Kidney tubule cell (primary cell): Measurements from ENCODE around the gene ZBTB2.
"Not testable (repeated sequence)": the region's sequence is repeated elsewhere in the genome, so short reads cannot be mapped to it uniquely, and the experiment has no call there.

Source experiments
- DNase-seq: peaks from one replicate; pipeline ENCODE4 v3.0.0-alpha.2; 2018; ENCODE audit warnings: low spot score

ZBTB2 gene

DNA sequence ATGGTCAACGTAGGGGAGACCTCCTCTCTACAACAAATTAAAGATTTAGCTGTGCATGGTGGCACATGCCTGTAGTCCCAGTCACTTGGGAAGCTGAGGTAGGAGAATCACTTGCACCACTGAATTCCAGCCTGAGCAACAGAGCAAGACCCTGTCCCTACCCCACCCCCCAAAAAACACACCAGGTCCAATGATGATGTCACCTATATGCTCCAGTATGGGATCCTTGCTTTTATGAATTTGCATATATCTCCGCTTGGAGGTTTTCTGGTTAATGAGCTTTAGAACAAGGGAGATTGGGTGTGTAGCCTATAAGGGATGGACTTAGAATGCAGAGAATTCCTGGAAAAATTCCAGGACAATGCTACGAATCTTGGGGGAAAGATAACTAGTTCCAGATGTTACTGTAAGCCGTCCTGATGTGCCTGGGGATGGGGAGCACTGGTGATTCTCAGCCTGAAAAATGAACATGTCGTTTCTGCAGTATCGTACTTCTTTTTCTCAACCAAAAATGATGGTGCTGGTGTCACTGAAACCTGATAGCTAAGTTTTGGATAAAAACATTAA lies 61.1 kb downstream of the ZBTB2 start:
- no peak for DNase-seq

DNA sequence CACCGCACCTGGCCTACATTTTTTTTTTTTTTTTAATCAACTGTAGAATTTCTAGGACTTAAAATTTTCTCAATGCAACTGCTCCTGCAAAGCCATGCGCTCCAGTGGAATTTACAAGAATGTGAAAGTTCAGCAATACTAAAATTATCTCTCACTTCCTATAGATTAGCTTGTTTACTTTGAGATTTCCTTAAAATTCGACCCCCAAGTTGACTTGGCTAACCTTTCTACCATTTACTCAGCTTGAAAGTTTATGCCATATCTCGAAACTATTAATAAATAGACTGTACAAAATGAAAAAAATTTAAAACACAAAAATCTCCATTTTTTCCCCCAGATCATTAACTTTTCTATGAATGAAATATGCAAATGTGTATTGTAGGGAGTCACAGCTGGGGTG lies 64.3 kb downstream of the ZBTB2 start:
- DNase-seq: no peak

DNA sequence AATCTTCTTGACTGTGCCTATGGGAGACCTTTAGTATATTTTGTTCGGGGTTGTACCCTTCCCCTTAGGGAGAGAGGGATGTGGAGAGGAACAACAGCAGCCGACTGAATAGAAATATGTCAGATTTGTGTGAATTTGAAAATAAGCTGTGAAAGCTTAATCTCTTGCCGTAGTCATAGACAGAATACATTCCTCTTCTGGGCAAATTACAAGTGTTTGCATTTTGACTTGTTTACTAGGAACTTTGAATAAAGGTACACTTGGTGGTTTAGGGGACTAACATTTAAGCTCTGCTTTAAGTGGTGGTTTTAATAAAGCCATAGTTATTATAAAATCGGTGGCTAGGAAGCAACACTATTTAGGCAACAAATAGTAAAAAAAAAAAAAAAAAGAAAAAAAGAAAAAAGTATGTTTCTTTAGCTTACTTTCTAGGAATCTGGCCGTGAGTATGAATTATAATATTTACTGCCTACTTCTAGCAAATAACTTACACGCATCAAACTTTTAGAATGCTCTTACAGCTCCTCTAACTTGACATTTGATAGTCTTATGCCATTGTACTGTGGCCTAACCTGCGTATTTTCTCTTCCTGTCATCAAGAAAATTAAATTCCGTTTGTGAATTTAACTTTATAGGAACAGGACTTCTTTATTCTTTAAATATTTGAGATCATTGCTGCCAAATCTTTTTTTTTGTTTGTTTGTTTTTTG lies 65.1 kb downstream of the ZBTB2 start:
- no peak for DNase-seq

DNA sequence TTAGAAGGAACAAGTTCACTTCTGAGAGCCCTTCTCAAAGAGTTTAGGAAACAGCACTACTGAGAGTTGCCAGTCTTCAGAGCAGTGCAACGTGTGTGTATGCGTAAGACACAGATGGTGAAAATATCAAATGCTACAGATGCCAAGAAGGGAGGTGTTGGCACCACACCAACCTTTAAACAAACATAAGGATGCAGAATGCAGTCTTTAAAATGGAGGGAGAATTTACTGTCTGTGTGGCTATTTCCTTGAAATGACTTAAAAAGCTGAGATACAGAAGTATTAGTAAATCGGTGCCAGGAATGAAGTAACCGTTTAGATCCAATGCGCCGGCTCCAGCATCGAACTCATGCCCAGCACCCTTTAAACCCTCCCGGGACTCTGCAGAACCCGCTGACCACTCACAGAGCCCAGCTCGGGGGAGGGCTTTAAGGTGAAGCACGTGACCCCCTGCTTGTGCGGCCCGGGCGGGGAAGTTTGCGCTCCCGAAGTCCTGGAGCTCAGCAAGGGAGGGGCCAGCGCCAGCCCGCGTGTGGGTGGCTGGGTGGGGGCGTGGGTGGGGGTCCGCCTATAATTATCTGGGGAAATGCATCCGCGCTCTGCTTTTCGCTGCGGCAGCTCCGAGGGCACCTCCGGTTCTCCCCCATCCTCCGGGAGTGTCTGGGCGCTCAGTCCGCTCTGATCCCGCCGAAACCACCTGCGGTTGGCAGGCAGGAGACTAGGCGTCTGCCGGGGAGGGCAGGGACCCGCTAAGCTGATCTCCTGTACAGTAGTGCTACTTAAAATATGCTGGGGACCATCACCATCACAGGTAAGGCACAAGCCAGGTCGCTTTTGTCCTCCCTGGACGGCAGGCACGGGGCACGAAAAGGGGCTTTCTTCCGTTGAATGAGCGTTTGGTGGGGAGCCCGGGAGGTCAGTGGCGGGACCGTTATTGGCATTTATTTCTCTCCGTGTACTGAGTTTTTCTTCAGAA lies 66.0 kb downstream of the ZBTB2 start:
- DNase-seq: peak; percentile 79

DNA sequence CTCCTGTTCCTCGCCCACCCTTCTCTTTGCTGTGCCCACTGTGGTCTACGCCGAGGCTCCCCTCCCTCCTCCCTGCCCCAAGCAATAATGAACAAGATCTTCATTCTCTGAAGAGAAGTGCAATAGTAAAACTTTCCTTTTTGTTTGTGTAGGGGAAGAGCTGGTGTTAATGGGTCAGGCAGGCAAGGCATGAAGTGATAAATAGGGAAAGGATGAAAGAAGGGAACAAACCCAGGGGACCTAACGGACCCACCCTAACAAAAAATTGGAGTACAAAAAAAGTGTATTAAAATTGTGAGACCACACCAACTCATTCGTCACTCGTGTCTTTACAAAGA lies 66.9 kb downstream of the ZBTB2 start:
- peak; percentile 12 for DNase-seq

DNA sequence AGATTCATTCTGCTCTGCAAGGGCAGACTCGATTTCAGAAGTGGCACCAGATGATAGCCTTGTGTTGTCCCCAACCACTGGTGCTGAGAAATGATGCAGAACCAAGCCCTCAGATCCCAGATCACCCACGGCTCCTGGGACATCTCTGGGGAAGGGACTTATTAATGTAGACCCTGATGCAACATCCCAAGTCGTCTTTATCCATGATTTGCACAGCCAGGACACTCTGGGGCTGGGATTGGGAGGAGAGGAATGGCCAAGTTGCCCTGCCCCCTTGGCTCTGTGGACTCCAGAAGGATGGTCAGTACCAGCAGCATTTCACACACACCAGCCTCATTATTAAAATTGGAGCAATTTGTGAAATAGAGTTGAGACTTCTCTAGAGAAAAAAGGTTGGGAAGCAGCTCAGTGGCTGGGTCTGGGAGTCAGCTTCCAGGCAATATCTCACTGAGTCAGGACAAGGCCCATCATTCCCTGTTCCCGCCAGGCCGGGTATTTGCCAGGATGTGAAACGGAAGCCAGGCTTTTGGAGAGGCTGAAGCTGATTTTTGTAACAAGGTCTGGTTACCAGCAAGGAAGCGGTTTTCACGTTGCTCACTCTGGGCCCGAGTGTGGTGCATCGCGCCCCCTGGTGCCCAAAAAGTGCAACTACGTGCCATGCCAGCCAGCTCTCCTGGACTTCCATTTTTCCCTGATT lies 67.4 kb downstream of the ZBTB2 start:
- DNase-seq: peak; percentile 87

DNA sequence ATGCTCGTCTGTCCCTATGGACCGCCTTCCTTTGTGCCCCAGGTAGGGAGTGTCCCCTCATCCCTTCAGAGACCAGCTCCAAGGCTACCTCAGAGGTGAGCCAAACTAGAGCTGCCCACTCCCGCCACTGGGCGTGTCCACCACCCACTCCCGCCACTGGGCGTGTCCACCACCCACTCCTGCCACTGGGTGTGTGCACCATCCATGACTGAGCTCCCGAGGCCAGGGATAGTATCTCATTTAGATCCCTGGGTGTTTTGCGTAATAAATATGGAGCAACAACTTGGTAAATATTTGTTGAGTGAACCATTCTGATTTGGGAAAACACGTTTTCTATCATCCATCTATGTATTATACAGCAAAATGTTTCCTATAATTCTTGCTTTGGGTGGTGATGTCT lies 68.8 kb downstream of the ZBTB2 start:
- no peak for DNase-seq

DNA sequence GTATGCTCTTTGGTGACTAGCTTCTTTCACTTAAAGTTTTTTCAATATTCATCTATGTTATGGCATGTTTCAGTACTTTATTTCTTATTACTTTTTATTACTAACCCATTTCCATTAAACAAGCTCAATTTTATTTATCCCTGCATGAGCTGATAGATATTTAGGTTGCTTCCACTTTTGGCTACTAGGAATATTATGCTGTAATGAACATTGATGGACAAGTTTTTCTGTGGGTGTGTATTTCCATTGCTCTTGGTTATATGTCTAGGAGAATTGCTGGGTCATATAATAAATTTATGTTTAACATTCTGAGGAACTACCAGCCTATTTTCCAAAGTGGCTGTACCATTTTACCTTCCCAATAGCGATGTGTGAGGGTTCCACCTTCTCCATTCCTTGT lies 69.9 kb downstream of the ZBTB2 start:
- DNase-seq: no peak

DNA sequence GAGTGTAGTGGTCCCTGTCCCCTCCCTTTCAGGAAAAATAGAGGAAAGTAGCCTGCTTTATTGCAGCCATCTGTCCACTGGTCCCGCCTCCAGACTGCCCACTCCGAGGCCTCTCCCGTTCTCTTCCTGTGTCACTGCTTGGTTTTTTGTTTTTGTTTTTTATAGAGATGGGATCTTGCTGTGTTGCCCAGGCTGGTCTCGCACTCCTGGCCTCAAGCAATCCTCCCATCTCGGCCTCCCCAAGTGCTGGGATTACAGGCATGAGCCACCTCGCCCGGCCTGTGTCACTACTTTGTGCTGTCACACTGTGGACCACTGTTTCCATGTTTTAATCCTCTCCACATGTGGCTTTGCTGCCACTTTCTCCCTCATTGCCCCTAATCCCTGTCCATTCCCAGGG lies 71.2 kb downstream of the ZBTB2 start:
- no peak for DNase-seq

DNA sequence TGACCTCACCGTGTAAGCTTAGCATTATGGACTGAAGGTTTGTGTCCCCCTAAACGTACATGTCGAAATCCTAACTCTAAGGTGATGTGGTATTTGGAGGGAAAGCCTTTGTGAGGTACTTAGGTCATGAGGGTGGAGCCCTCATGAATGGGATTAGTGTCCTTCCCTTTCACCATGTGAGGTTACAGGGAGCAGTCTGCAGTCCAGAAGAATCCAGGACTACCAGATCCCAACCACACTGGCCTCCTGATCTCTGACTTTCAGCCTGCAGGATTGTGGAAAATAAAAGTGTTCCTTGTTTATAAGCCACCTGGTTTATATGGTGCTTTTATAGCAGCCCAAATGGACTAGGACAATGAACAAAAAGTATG lies 73.4 kb downstream of the ZBTB2 start:
- DNase-seq: no peak

DNA sequence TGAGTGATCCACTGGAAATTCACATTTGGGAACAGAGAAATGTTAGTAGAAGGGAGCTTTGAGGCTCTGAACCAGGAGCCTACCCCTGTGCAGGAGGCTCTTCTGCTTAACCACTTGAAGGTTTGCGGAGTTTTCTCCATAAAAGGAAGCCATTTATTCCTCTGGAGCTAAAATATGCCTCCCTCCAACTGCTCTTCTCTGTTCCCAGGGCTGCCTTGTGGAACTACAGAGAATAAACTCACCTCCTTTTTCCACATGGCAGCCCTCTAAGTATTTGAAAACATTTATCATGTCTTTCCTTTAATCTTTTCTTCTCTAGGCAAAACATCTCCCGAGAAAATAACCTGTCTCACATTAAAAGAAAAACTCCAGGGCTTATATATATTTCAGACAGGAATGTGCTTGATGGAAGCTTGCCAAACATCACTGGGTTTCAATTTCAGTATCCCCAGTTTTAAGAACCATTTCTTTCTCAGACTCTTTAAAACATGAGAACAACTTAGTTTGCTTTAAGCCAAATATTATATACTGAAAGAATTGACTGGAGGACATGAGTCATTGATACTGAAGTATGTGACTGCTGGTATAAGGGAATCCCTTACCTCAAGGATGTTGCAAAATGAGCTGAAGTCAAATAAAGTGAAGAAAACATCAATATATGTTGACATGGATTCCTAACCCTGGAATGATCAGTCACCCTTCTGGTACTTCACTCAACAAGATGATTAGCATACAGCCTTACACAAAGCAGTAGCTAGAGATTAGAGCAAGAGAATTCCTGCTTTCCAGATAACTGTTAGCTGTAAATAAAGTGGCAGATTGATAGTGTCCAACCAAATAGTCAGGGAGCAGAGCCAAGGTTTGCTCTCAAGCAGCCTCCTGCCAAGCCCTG lies 74.0 kb downstream of the ZBTB2 start:
- peak; percentile 73 for DNase-seq

DNA sequence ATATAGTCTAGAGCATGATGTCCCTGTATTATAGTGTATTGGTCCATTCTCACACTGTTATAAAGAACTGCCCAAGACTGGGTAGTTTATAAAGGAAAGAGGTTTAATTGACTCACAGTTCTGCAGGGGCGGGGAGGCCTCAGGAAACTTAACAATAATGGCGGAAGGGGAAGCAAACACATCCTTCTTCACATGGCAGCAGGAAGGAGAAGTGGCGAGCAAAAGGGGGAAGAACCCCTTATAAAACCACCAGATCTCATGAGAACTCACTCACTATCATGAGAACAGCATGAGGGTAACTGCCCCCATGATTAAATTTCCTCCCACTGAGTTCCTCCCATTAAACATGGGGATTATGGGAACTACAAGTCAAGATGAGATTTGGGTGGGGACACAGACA lies 75.7 kb downstream of the ZBTB2 start:
- DNase-seq: not testable (repeated sequence)
